ENCODE data around the gene ZBTB7B.
A peak's percentile ranks its signal among the peaks of the same experiment; 100 is the strongest.

Gene ZBTB7B

GRCh38 chr1:154957091-154957657, 45.4 kb upstream of the ZBTB7B start:
- no peak for TF ChIP-seq CTCF (IDR thresholded peaks at IDR 0.05)
- Histone ChIP-seq H3K4me3 (peak overlapping the region; percentile 72), H3K27ac (peak overlapping the region; percentile 80 to 84)
- DNase-seq (ENCODE audit: low spot score): no peak

- no peak overlapping the region for H3K4me3 ChIP-seq
Measured at GRCh38 chr1:154958036-154958435, 44.6 kb upstream of the ZBTB7B start.

GRCh38 chr1:154958681-154959425, 43.7 kb upstream of the ZBTB7B start:
- no peak for TF ChIP-seq CTCF (IDR thresholded peaks at IDR 0.05)
- DNase-seq (ENCODE audit: low spot score): no peak
- peak overlapping the region in 1 of 2 donors; percentile 25 for H3K27ac ChIP-seq

More at GRCh38 chr1:154958036-154958435, 44.6 kb upstream of the ZBTB7B start:
- no peak for TF ChIP-seq CTCF (IDR thresholded peaks at IDR 0.05)
- DNase-seq (ENCODE audit: low spot score): no peak
- H3K27ac ChIP-seq: no peak overlapping the region

GRCh38 chr1:154959426-154959780, 43.2 kb upstream of the ZBTB7B start:
- DNase-seq (ENCODE audit: low spot score): no peak
- no peak for TF ChIP-seq CTCF (IDR thresholded peaks at IDR 0.05)
- Histone ChIP-seq H3K27ac (peak overlapping the region in 1 of 2 donors; percentile 25), H3K4me3 (no peak overlapping the region)

More at GRCh38 chr1:154958681-154959425, 43.7 kb upstream of the ZBTB7B start:
- H3K4me3 ChIP-seq: no peak overlapping the region

- H3K27ac ChIP-seq: peak overlapping the region; percentile 97
- DNase-seq (ENCODE audit: low spot score): no peak
- TF ChIP-seq CTCF (IDR thresholded peaks at IDR 0.05): no peak
- H3K4me3 ChIP-seq: peak overlapping the region; percentile 78
Measured at GRCh38 chr1:154960446-154961136, 42.0 kb upstream of the ZBTB7B start.

GRCh38 chr1:154961207-154962155, 41.1 kb upstream of the ZBTB7B start, which contains the start of gene PYGO2:
Gene PYGO2, minus strand, starts transcription at chr1:154961782. Its CDS starts 206 bp downstream, at chr1:154961576.
- peak within 1 kb of the TSS; percentile 78 for H3K4me3 ChIP-seq
- DNase-seq (ENCODE audit: low spot score): peak; percentile 90
- H3K27ac ChIP-seq: peak within 1 kb of the TSS; percentile 97
- peak; percentile 35 for TF ChIP-seq CTCF (IDR thresholded peaks at IDR 0.05)

Measured in coronary artery (tissue), 2 donors.